HepG2 (cell line): ENCODE data around the gene UBC. TPM values are rescaled to one million over a fixed set of nuclear protein-coding genes. Genes with fewer than 3 reads are reported as not detected.

ENCODE experiments used
- ATAC-seq: fragments of 200-7000 bp; cut with Tn5 transposase; 3 replicates; pipeline ENCODE4 v1.9.1; 2020; ENCODE audit warnings: mild to moderate bottlenecking, moderate library complexity
- BruUV-seq: library from RNA; stranded (reverse); fragments of 400-500 nt; replicated peaks from 2 replicates; lab custom pipeline; 2021; lab: Mats Ljungman, UMichigan
- CTCF ChIA-PET: fragments of 300-600 bp; formaldehyde crosslinking; extraction: SDS; loops from one replicate; lab custom pipeline; 2021; ENCODE audit warnings: low total read pairs, inconsistent platforms, low intra/inter-chr PET ratio; lab: Yijun Ruan, JAX
- POLR2A ChIA-PET: fragments of 350-600 bp; sonication (Branson Sonifier 250); formaldehyde crosslinking; loops from one replicate; lab custom pipeline; 2020; ENCODE audit warnings: antibody characterized with exemption, inconsistent platforms; lab: Yijun Ruan, JAX
- DNase-seq: peaks from one replicate; pipeline ENCODE4 v3.0.0-alpha.2; 2015; ENCODE audit warnings: low spot score
- FAIRE-seq: peaks from 3 replicates; lab custom pipeline; 2011; peaks lifted over from hg19 to GRCh38; lab: Jason Lieb, UNC
- H2AFZ ChIP-seq: one replicate; pipeline ENCODE4 v1.6.1; 2011; ENCODE audit warnings: low read length, inconsistent platforms
- H3K27ac ChIP-seq: fragments of 300-600 bp; 3 replicates; pipeline ENCODE4 v1.8.0; 2011; ENCODE audit warnings: mixed run types, mild to moderate bottlenecking, mixed read lengths, low read length, inconsistent platforms; ENCODE audit not compliant: insufficient read depth; ENCODE audit errors: extremely low read length
- H3K27me3 ChIP-seq, 2 experiments: fragments of 200-600 bp in 1 of 2; 2 replicates in 1 of 2; 3 replicates in 1 of 2; pipeline versions ENCODE4 v1.6.0 to v1.8.0; 2011; ENCODE audit warnings: low read length in 2 of 2, mild to moderate bottlenecking in 2 of 2, moderate library complexity in 2 of 2, inconsistent platforms in 1 of 2; ENCODE audit not compliant: insufficient read depth in 2 of 2, control insufficient read depth in 1 of 2
- H3K36me3 ChIP-seq, 2 experiments: fragments of 200-600 bp in 1 of 2; replicated peaks in 1 of 2; 2 replicates in 1 of 2; 3 replicates in 1 of 2; pipeline versions ENCODE4 v1.5.1 to v1.8.0; 2011; ENCODE audit warnings: low read length in 2 of 2, inconsistent platforms in 1 of 2; ENCODE audit not compliant: insufficient read depth in 2 of 2, control insufficient read depth in 1 of 2
- H3K4me1 ChIP-seq: 2 replicates; pipeline ENCODE4 v1.5.1; 2012; ENCODE audit warnings: low read length, inconsistent platforms; ENCODE audit not compliant: insufficient read depth
- H3K4me2 ChIP-seq: 2 replicates; pipeline ENCODE4 v1.6.0; 2011; ENCODE audit warnings: low read depth, low read length, inconsistent platforms
- H3K4me3 ChIP-seq, 3 experiments: fragments of 200-600 bp in 1 of 3; sonication (generic), shearing (Covaris generic) in 1 of 3; replicated peaks in 1 of 3; 2 replicates each; pipeline ENCODE4 v1.5.1; 2011 to 2016; ENCODE audit warnings: low read length in 3 of 3, inconsistent platforms in 2 of 3, low read depth in 2 of 3, mild to moderate bottlenecking in 2 of 3, control low read depth in 1 of 3, mixed read lengths in 1 of 3; ENCODE audit not compliant: insufficient read depth in 1 of 3
- H3K79me2 ChIP-seq: one replicate; pipeline ENCODE4 v1.6.1; 2011; ENCODE audit warnings: low read length, inconsistent platforms; ENCODE audit not compliant: insufficient read depth
- H3K9ac ChIP-seq: 2 replicates; pipeline ENCODE4 v1.6.0; 2011; ENCODE audit warnings: mild to moderate bottlenecking, low read depth, low read length, inconsistent platforms; ENCODE audit not compliant: insufficient read depth
- H3K9me3 ChIP-seq: 2 replicates; pipeline ENCODE4 v1.5.1; 2012; ENCODE audit warnings: mild to moderate bottlenecking, low read length
- H4K20me1 ChIP-seq: 2 replicates; pipeline ENCODE4 v1.6.0; 2011; ENCODE audit warnings: inconsistent platforms, mild to moderate bottlenecking, low read length, moderate library complexity; ENCODE audit not compliant: insufficient read depth
- ARID5B ChIP-seq: IDR thresholded peaks from 2 replicates; pipeline ENCODE4 v1.4.0; 2020; ENCODE audit warnings: mild to moderate bottlenecking, missing genetic modification reagents
- CHD4 ChIP-seq: fragments of 200-600 bp; sonication (generic); IDR thresholded peaks from 2 replicates; pipeline ENCODE4 v1.7.0; 2017; ENCODE audit warnings: mild to moderate bottlenecking, low read length, borderline replicate concordance
- FOSL2 ChIP-seq: sonication (generic); formaldehyde crosslinking; IDR thresholded peaks from 2 replicates; pipeline ENCODE4 v1.4.0; 2020; ENCODE audit warnings: missing genetic modification reagents
- GLI4 ChIP-seq: sonication (generic); formaldehyde crosslinking; IDR thresholded peaks from 2 replicates; pipeline ENCODE4 v1.5.1; 2020; ENCODE audit warnings: missing genetic modification reagents, mild to moderate bottlenecking, moderate library complexity, borderline replicate concordance
- MED1 ChIP-seq: sonication (generic); formaldehyde crosslinking; IDR thresholded peaks from 2 replicates; pipeline ENCODE4 v1.4.0; 2020; ENCODE audit warnings: missing genetic modification reagents
- MEF2D ChIP-seq: sonication (generic); formaldehyde crosslinking; IDR thresholded peaks from 2 replicates; pipeline ENCODE4 v1.5.1; 2020; ENCODE audit warnings: mild to moderate bottlenecking, missing genetic modification reagents
- NR2F6 ChIP-seq, 2 experiments: IDR thresholded peaks; 2 replicates each; pipeline ENCODE4 v1.6.1; 2016; ENCODE audit warnings: antibody characterized with exemption in 1 of 2, mild to moderate bottlenecking in 1 of 2
- PPARG ChIP-seq: conservative IDR thresholded peaks from 2 replicates; pipeline ENCODE4 v1.6.1; 2016; ENCODE audit warnings: missing biosample characterization, missing genetic modification reagents
- RXRB ChIP-seq: IDR thresholded peaks from 2 replicates; pipeline ENCODE4 v1.6.1; 2016; ENCODE audit warnings: borderline replicate concordance, missing genetic modification reagents, missing compliant biosample characterization
- SALL1 ChIP-seq: sonication (generic); formaldehyde crosslinking; IDR thresholded peaks from 2 replicates; pipeline ENCODE4 v1.8.0; 2022; ENCODE audit warnings: mild to moderate bottlenecking, missing genetic modification reagents
- USF2 ChIP-seq, 2 experiments: sonication (generic) in 1 of 2; formaldehyde crosslinking in 1 of 2; IDR thresholded peaks; 2 replicates each; pipeline versions ENCODE4 v1.5.1 to v1.6.1; 2011 to 2020; ENCODE audit warnings: borderline replicate concordance in 1 of 2, low read depth in 1 of 2, low read length in 1 of 2, mild to moderate bottlenecking in 1 of 2, missing genetic modification reagents in 1 of 2, moderate library complexity in 1 of 2
- ZBTB33 ChIP-seq: sonication (generic); formaldehyde crosslinking; IDR thresholded peaks from 2 replicates; pipeline ENCODE4 v1.4.0; 2020; ENCODE audit warnings: missing genetic modification reagents
- ZSCAN31 ChIP-seq: sonication (generic); formaldehyde crosslinking; IDR thresholded peaks from 2 replicates; pipeline ENCODE4 v1.5.0; 2020; ENCODE audit warnings: low read depth, mild to moderate bottlenecking, missing genetic modification reagents
- WGBS: methylation state at CpG from one replicate; pipeline ENCODE4 v1.1.6; 2017; ENCODE audit warnings: low lambda C conversion rate; 5-methylcytosine and 5-hydroxymethylcytosine counted together
- in situ Hi-C: cut with HindIII; loops from 2 replicates; pipeline ENCODE4 v1.10.0; 2017; ENCODE audit warnings: low pct_unique_long_range_greater_than_20kb; ENCODE audit not compliant: extremely low pct_ligation_motif_present
- intact Hi-C: fragments of 100-400 bp; cut with micrococcal nuclease; formaldehyde crosslinking; loops from one replicate; pipeline ENCODE4 v1.10.0; 2022; ENCODE audit not compliant: unreplicated experiment
- polyA plus RNA-seq, 8 experiments: library from polyadenylated mRNA; depleted of rRNA in 3 of 8; stranded (reverse) in 7 of 8; unstranded in 1 of 8; fragments of >200 nt; fragmentation: Illumina TruSeq in 4 of 8; extraction: Trizol in 4 of 8; gene quantifications; 2 replicates each; pipeline versions ENCODE4 v1.2.1 to v1.2.3, GENCODE V29; 2011 to 2016; ENCODE audit warnings: low read depth in 4 of 8, missing spikeins in 1 of 8, mixed read lengths in 1 of 8; ENCODE audit not compliant: insufficient read depth in 1 of 8
- total RNA-seq, 5 experiments: library from RNA; depleted of rRNA; stranded (reverse); fragments of >200 nt; fragmentation: Illumina TruSeq; extraction: Trizol; gene quantifications; 2 replicates each; pipeline ENCODE4 v1.2.3, GENCODE V29; 2016; ENCODE audit warnings: low read depth in 1 of 5

Gene UBC
- total and polyA plus RNA-seq, 2 of the 13 experiments (the other 11 are each of a cell fraction or from before 2014, with no cell fraction given) = 805 to 1,432 TPM

- Histone ChIP-seq H3K27me3 (no peaks in the 10 kb centered on the region), H4K20me1 (no peaks in the 10 kb centered on the region; the same call in 1 of the 2 replicates), H3K79me2 (peaks cover 32% of the 10 kb centered on the region), H3K4me3 (no peak overlapping the region; a peak in 1 of 6 replicates), H3K36me3 (no peaks in the 10 kb centered on the region), H3K4me2 (peak overlapping the region; percentile 87; the same call in 1 of the 2 replicates), H3K9me3 (no peaks in the 10 kb centered on the region), H2AFZ (no peak overlapping the region), H3K4me1 (peaks cover 90% of the 10 kb centered on the region), H3K27ac (peak overlapping the region; percentile 88), H3K9ac (no peak overlapping the region)
- ChIA-PET POLR2A (interaction anchor here (0.7 to 4.3 kb wide), 14 partner anchors 11 to 124 kb away, joined by 3 to 64 read pairs (median 10); partner anchors contain the start of genes SCARB1 and UBC), CTCF (no interaction called here)
- DNase-seq (no peak), FAIRE-seq (no peak), ATAC-seq (peak; percentile 13; the same call in 2 of the 3 replicates)
- BruUV-seq = no TSS peak
- WGBS = 10% methylated on average over 3 of the region's 3 CpGs
- in situ Hi-C loops = no loop called here
- intact Hi-C loops = loop anchor here (2.0 kb wide), 1 partner anchor 16 kb away; no protein-coding TSS in a partner anchor
- peak; percentile 97 for TF ChIP-seq MEF2D
- TF ChIP-seq CHD4 = 0 out of 2 replicates have a peak, but pooled peaks have one; percentile 1
- TF ChIP-seq GLI4 (CRISPR knock-in tag) = no peak
- TF ChIP-seq MED1 (CRISPR knock-in tag) = peak; percentile 46; the same call in 1 of the 2 replicates
- TF ChIP-seq ZSCAN31 (CRISPR knock-in tag) = 0 out of 2 replicates have a peak, but pooled peaks have one; percentile 27
- no peak for TF ChIP-seq ARID5B (CRISPR knock-in tag)
- TF ChIP-seq USF2 (IDR thresholded peaks at IDR 0.05; ENCODE audit: low read depth, low read length) = no peak
- 0 out of 2 replicates have a peak, but pooled peaks have one; percentile 15 for TF ChIP-seq USF2 (CRISPR knock-in tag; IDR thresholded peaks at IDR 0.05; ENCODE audit: borderline replicate concordance)
- no peak for TF ChIP-seq ZBTB33 (CRISPR knock-in tag)
- peak; percentile 85 for TF ChIP-seq FOSL2
- peak; percentile 40 for TF ChIP-seq NR2F6 (IDR thresholded peaks at IDR 0.05)
- TF ChIP-seq NR2F6 (CRISPR knock-in tag; IDR thresholded peaks at IDR 0.05) = 0 out of 2 replicates have a peak, but pooled peaks have one; percentile 8
- peak; percentile 49; the same call in 1 of the 2 replicates for TF ChIP-seq PPARG (CRISPR knock-in tag)
- TF ChIP-seq SALL1 (CRISPR knock-in tag) = peak; percentile 30; the same call in 1 of the 2 replicates
- 0 out of 2 replicates have a peak, but pooled peaks have one; percentile 23 for TF ChIP-seq RXRB (CRISPR knock-in tag)
These were observed 13.4 kb downstream of the UBC start for GRCh38 chr12:124901003-124901402.
